GM15510 (cell line): Measurements from ENCODE around the gene MYH14.

ENCODE experiments used
- POLR2A ChIP-seq: IDR thresholded peaks from 3 replicates; pipeline ENCODE4 v1.6.1; 2011; ENCODE audit warnings: borderline replicate concordance; ENCODE audit not compliant: insufficient read length; ENCODE audit errors: extremely low read depth

Gene MYH14

DNA sequence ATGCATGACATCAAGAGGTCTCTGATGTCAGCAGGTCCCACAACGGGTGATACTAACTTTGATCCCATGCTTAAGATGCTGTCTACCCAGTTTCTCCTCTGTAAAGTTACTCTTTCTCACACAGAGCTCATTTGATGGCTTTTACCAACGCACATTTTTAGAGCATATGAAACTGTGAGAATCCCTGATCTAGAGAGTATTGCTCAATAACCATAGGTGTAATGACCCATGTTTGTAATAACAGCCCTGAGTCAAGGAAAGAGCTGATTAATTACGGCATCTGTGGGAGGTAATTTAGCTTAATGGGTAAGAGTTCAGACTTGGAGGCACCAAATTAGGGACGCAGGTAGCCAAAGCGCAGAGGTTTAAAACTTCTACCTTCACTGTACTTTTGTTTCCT lies 22.3 kb upstream of the MYH14 start:
- no peak for TF ChIP-seq POLR2A

DNA sequence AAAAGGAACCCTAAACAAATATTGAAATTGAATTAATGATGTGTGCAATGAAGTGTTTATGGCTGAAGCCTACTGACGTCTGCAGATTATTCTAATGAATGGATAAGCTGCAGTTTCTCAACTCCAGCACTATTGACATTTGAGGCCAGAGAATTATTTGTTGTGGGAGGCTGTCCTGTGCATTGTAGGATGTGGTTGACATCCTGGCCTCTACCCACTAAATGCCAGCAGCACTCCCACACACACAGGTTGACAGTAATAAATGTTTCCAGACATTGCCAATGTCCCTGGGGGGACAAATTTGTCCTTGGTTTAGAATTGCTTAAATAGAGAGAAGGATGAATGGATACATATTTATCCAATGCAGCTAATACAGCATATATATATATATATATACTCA lies 19.2 kb upstream of the MYH14 start:
- TF ChIP-seq POLR2A, result no peak

DNA sequence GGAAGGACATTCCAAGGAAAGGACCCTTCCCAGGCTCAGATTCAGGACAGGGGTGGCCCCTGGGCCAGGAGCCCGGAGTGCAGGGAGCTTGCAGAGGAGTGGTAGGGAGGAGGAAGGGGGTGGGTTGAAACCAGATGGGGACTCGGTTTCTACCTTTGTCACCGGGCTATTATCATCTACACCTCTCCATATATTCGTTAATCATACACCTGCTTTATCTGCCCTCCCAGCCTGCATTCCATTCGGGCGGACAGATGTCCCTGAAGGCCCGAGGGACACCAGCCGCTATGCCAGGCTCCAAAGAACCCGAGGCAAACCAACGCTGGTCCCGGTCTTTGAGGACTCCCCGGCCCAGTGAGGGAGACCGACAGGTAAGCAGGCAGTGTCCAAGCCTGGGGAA lies 15.5 kb upstream of the MYH14 start:
- no peak for TF ChIP-seq POLR2A

DNA sequence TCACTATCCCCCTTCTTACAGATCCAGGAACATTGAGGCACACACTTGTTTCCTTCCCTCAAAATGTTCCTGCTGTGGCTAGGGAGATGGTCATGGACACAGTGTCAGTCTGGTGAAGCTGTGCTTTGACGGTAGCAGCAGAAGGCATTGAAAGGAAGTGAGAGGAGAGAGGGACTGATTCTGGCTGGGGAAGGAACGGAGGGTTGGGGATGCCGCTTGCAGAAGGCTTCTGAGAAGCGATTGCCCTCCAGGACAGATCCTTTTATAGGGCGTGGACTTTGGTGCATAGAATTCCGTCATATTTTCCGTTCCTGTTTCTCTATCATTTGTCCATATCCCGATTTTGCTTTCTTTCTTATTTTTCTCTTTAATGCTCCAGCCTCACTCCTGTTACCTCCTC lies 14.1 kb upstream of the MYH14 start:
- TF ChIP-seq POLR2A, result no peak

DNA sequence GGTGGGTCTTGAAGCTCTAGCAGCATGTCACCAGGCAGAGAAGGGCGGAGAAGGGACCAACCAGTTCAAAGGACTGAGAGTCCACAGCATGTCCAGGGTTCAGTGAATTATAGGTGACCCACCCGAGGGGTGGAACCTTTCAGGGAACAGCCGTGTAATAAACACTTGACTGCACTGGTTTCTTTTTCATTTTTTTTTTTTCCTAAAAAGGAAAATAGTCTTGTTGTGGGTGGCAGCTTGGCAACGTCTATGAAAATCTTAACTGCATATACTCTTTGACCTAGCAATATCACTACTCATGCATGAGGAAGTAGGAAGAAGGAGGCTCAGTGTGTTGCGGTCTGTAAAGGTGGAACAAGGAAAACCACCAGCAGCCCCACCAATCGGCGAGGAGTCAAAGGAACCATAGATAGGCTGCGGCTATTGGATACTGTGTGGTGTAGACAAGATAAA lies 13.0 kb upstream of the MYH14 start:
- no peak for TF ChIP-seq POLR2A

DNA sequence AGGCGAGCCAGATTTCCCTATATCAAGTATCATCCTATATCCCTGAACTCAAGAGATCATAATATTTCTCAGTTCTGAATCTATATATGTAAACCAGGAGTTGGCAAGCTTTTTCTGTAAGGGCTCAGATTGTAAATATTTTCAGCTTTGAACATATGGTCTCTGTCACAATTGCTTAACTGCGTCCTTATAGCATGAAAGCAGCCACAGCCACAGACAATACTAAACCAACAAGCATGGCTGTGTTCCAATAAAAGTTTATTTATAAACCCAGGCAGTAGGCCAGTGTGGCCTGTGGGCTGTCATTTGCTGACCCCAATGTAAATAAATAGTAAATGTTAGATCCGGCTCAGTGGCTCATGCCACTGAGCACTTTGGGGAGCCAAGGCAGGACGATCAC lies 12.2 kb upstream of the MYH14 start:
- TF ChIP-seq POLR2A, result no peak

DNA sequence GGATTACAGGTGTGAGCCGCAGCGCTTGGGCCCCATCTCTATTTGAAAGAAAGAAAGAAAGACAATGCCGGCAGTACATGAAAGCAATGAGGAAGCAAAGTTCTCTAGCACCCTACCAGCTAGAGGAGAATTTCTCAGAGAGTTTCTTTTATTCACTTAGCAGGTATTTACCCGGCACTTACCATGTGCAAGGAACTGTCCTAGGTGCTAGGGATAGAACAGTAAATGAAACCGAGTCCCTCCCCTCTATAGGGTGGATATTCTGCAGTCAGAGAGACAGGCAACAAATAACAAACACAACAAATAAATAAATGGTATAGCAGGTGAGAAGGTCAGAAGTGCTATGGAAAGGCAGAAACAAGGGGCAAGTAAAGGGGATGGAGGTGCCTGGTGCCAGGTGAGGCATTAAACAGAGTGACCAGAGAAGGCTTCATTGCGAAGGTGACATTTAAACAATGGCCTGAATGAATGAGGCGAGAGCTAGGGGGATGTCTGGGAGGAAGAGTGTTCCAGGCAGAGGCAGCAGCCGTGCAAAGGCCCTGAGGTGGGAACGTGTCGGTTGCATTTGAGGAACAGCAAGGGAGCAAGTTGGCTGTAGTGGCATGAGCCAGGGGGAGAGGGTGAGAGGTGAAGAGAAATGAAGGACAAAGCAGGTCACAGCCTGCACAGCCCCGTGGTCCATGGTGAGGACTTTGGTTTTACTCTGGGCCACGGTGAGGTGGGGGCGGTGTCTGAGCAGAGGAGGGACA lies 10.8 kb upstream of the MYH14 start:
- no peak for TF ChIP-seq POLR2A

DNA sequence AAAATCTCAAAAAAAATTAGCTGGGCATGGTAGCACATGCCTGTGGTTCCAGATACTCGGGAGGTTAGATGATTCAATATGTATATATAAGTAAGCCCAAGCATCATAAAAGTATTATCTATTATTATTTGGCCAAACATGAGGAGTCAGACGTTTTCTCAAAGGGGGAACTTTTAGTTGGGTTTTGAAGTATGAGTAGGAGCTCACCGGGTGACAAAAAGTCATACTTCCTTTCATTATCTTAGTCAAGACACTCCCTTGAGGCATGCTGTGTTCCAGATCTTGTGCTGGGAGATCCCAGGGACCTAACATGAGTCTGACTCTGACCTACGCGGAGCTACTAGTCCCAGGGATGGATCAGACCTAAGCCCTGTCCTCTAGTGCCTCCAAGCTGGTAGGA lies 8.2 kb upstream of the MYH14 start:
- TF ChIP-seq POLR2A, result no peak

DNA sequence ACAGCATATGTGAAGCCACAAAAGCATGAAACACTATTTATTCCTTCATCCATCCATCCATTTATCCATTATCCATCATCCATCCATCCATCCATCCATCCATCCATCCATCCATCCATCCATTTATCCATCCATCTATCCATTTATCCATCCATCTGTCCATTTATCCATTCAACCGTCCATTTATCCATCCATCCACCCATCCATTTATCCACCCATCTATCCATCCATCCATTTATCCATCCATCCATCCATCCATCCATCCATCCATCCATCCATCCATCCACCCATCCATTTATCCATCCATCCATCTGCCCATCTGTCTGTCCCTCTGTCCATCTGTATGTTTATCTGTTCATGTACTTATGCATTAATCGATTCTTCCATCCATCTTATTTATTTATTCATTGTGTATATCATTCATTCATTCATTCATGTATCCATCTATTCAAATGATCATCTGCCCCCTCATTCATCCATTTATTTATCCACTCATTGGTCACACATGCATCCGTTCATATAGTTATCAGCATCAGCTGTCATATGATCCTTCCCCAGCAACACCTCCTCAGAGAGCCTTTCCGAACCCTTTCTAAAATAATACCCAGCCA lies 7.0 kb upstream of the MYH14 start:
- no peak for TF ChIP-seq POLR2A

DNA sequence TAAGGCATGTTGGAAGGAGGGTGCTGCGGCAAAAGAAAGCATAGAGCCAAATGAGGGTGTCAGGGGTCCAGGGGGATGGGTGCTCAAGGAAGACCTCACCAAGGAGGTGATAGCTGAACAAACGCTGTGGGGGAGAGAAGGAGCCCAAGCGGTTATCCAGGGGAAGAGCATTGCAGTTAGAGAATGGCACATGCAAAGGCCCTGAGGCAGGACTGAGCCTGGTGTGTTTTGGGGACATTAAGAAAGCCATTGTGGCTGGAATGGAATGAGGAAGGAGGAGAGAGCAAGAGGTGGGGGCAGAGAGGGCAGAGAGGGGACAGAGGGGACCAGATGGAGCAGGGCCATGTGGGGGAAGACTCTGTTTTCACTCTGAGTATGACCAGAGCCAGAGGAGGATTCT lies 6.1 kb upstream of the MYH14 start:
- no peak for TF ChIP-seq POLR2A

DNA sequence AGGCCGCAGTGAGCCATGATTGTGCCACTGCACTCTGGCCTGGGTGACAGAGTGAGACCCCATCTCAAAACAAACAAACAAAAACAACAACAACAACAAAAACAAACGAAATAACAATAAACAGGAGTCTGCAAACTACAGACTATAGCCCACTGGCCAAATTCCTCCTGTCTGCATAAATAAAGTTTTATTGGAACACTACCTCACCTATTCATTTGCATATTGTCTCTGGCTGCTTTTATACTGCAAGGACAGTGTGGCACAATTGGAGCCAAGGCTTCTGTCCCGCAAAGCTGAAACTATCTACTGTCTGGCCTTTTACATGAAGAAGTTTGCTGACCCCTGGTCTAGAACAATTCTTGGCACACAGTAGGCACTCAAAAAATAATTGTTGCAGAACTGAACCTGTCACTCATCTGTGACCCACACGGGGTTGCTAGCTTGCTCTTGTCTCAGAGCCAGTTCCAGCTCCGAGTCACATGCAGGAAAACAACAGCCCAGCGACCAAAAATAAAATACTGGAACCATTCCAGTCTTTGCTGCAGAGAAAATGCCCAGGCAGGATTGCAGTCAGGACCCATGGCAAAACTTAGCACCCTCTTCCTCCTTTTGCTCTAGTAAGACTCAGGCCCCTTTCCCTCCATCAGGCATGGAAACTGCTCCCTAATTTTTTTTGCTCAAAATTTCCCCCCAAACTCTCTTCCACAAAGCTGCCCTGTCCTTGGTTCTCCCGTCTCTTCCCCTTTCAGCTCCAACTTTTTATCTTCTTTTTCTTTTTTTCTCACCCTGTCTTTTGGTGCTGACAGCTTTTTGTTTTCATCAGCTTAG lies 4.8 kb upstream of the MYH14 start:
- TF ChIP-seq POLR2A, result no peak

DNA sequence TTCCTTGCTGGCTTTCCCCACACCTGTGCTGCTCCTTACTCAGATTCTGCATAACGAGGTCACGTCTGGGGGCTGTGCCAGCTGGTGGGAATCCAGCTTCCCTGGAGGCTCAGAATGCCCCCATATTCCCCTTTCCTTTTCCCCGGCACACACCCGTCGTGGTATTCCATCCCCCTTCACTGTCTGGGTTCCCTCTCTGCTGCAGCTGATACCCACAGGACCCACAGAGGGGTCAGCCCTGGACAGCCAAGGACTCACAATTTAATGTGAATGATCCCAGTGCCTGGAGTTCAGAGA lies 4.2 kb upstream of the MYH14 start:
- TF ChIP-seq POLR2A, result no peak

DNA sequence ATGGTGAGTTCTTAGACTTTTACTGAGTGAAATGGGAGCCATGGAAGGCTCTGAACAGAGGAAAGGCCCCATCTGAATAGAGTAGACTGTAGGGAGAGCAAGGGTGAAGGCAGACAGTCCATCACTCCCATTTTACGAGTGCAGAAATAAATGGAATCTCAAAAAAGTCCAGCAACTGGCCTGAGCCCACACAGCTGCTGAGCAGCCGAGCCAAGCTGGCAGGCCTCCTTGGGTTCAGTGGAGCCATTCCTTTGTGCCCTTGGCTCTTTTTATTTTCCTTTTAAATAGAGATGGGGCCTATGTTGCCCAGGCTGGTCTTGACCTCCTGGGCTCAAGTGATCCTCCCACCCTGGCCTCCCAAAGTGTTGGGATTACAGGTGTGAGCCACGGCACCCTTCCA lies 1.0 kb upstream of the MYH14 start:
- TF ChIP-seq POLR2A, result no peak

DNA sequence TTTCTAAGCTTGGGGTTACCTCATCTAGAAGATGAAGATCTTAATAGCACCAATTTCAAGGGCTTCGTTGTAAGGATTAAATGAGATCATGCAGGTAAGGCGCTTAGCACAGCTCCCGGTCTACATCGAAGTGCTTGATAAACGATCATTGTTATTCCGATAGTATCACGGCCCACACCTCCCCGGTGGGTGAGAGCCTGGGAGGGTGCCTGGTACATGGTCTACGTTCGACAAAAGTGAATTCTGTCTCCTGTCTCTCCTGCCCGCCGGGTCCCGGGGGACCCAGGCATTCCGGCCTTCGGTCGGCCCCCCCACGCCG lies 501 bp upstream of the MYH14 start:
- no peak for TF ChIP-seq POLR2A

DNA sequence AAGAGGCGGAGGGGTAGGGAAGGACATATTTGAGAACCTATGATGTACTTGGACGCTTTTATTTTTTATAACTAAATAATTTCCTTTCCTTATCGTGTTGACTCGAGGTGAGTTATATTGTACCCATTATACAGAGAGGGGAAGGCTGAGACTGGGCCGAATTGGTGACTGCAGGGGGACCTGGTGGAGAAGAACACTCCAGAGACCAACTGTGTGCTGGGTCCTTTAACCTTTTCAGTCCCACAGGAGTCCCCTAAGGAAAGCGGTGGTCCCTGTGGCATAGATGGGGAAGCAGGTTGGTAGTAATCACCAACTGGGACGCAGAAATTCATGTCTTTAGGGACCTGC lies 633 bp downstream of the MYH14 start:
- no peak for TF ChIP-seq POLR2A
